ENCODE data around the gene MPRIP. TPM values are rescaled to one million over a fixed set of nuclear protein-coding genes. Genes with fewer than 3 reads are reported as not detected.
A peak's percentile ranks its signal among the peaks of the same experiment; 100 is the strongest.

The MPRIP gene
- total and polyA plus RNA-seq, 2 of the 13 experiments (the other 11 are each of a cell fraction or from before 2014, with no cell fraction given), result 50.2 to 52.4 TPM

GRCh38 chr17:17077101-17077500 is 34.8 kb downstream of the MPRIP start:
- peaks cover 1 to 21% of the 10 kb centered on the region in 2 experiments; a peak in 3 of 5 replicates for H3K36me3 ChIP-seq (replicated peaks in 1 of 2; ENCODE audit: control insufficient read depth in 1 of 2, insufficient read depth in 2 of 2, low read length in 2 of 2)
- CTCF ChIA-PET (ENCODE audit: low intra/inter-chr PET ratio, low total read pairs), result no interaction called here
- intact Hi-C loops (cut with micrococcal nuclease; ENCODE audit: unreplicated experiment), result loop anchor here (5.0 kb wide), 1 partner anchor 35 kb away; the partner anchor contains the start of gene MPRIP

GRCh38 chr17:17077861-17078732 is 35.8 kb downstream of the MPRIP start:
- H2AFZ ChIP-seq (ENCODE audit: low read length), result no peak overlapping the region
- no peak overlapping the region for H3K4me3 ChIP-seq (replicated peaks in 1 of 3; ENCODE audit: insufficient read depth in 1 of 3, low read depth in 2 of 3, low read length in 3 of 3)
- ChIA-PET CTCF (ENCODE audit: low intra/inter-chr PET ratio, low total read pairs) (no interaction called here), POLR2A (interaction anchor here (0.6 to 1.0 kb wide), 5 partner anchors 9 to 50 kb away, joined by 3 to 4 read pairs (median 3); no protein-coding TSS in a partner anchor)
- FAIRE-seq, result peak; percentile 93
- H3K4me1 ChIP-seq (ENCODE audit: insufficient read depth, low read length), result peaks cover 47% of the 10 kb centered on the region
- in situ Hi-C loops (cut with HindIII; ENCODE audit: extremely low pct_ligation_motif_present, low pct_unique_long_range_greater_than_20kb) (no loop called here), intact Hi-C loops (cut with micrococcal nuclease; ENCODE audit: unreplicated experiment) (loop anchor here (5.0 kb wide), 1 partner anchor 36 kb away; the partner anchor contains the start of gene MPRIP)
- peak; percentile 73 for DNase-seq (ENCODE audit: low spot score)
- H3K36me3 ChIP-seq (replicated peaks in 1 of 2; ENCODE audit: control insufficient read depth in 1 of 2, insufficient read depth in 2 of 2, low read length in 2 of 2), result peaks cover 4 to 18% of the 10 kb centered on the region in 2 experiments; a peak in 3 of 5 replicates
- H3K27me3 ChIP-seq (ENCODE audit: control insufficient read depth in 1 of 2, insufficient read depth in 2 of 2, low read length in 2 of 2), result no peaks in the 10 kb centered on the region
- ATAC-seq, result peak; percentile 98
- peak overlapping the region; percentile 37 for H3K9ac ChIP-seq (ENCODE audit: insufficient read depth, low read depth, low read length)
- no peaks in the 10 kb centered on the region for H3K9me3 ChIP-seq (ENCODE audit: low read length)
- H3K79me2 ChIP-seq (ENCODE audit: insufficient read depth, low read length), result peaks cover 3% of the 10 kb centered on the region
- 82% methylated on average over 10 of the region's 15 CpGs for WGBS (ENCODE audit: low lambda C conversion rate)
- BruUV-seq (replicated peaks), result TSS peak; percentile 71
- peak overlapping the region; percentile 75 for H3K27ac ChIP-seq (ENCODE audit: extremely low read length, insufficient read depth, low read length)
- no peaks in the 10 kb centered on the region for H4K20me1 ChIP-seq (ENCODE audit: insufficient read depth, low read length)
- peak overlapping the region; percentile 48 for H3K4me2 ChIP-seq (ENCODE audit: low read depth, low read length)
- no peak for TF ChIP-seq ZBTB40 (IDR thresholded peaks at IDR 0.05)
- TF ChIP-seq ZBTB40 (CRISPR knock-in tag; IDR thresholded peaks at IDR 0.05), result peak; percentile 50; the same call in 1 of the 2 replicates

More at GRCh38 chr17:17077101-17077500, 34.8 kb downstream of the MPRIP start:
- Histone ChIP-seq H4K20me1 (ENCODE audit: insufficient read depth, low read length) (no peaks in the 10 kb centered on the region), H3K9me3 (ENCODE audit: low read length) (no peaks in the 10 kb centered on the region), H3K4me1 (ENCODE audit: insufficient read depth, low read length) (peaks cover 37% of the 10 kb centered on the region), H2AFZ (ENCODE audit: low read length) (no peak overlapping the region), H3K27ac (ENCODE audit: extremely low read length, insufficient read depth, low read length) (peak overlapping the region; percentile 75), H3K9ac (ENCODE audit: insufficient read depth, low read depth, low read length) (no peak overlapping the region), H3K4me2 (ENCODE audit: low read depth, low read length) (no peak overlapping the region), H3K4me3 (replicated peaks in 1 of 3; ENCODE audit: insufficient read depth in 1 of 3, low read depth in 2 of 3, low read length in 3 of 3) (no peak overlapping the region), H3K79me2 (ENCODE audit: insufficient read depth, low read length) (peaks cover 8% of the 10 kb centered on the region), H3K27me3 (ENCODE audit: control insufficient read depth in 1 of 2, insufficient read depth in 2 of 2, low read length in 2 of 2) (no peaks in the 10 kb centered on the region)
- FAIRE-seq (no peak), DNase-seq (ENCODE audit: low spot score) (no peak), ATAC-seq (no peak)
- BruUV-seq (replicated peaks), result no TSS peak
- POLR2A ChIA-PET, result no interaction called here
- no peak for TF ChIP-seq NR1H2 (CRISPR knock-in tag; IDR thresholded peaks at IDR 0.05; ENCODE audit: borderline replicate concordance, low read depth)
- TF ChIP-seq PHF20 (CRISPR knock-in tag; IDR thresholded peaks at IDR 0.05), result no peak
- TF ChIP-seq NFYB (CRISPR knock-in tag; IDR thresholded peaks at IDR 0.05), result no peak
- no peak for TF ChIP-seq TCF12 (IDR thresholded peaks at IDR 0.05)
- TF ChIP-seq TCF12 (CRISPR knock-in tag; IDR thresholded peaks at IDR 0.05), result no peak
- 98% methylated on average over 5 of the region's 6 CpGs for WGBS (ENCODE audit: low lambda C conversion rate)
- in situ Hi-C loops (cut with HindIII; ENCODE audit: extremely low pct_ligation_motif_present, low pct_unique_long_range_greater_than_20kb), result no loop called here
